ENCODE results near the gene LRRFIP1. TPM values are rescaled to one million over a fixed set of nuclear protein-coding genes. Genes with fewer than 3 reads are reported as not detected.

LRRFIP1 gene
- total RNA-seq, 1 donor from 2014 or later = 201 TPM

GRCh38 chr2:237816531-237816930 is 189.1 kb downstream of the LRRFIP1 start:
- intact Hi-C loops (cut with micrococcal nuclease) = no loop called here

- intact Hi-C loops (cut with micrococcal nuclease) = no loop called here
Measured at GRCh38 chr2:237818066-237818473, 190.7 kb downstream of the LRRFIP1 start.

GRCh38 chr2:237819231-237819630 is 191.8 kb downstream of the LRRFIP1 start:
- intact Hi-C loops (cut with micrococcal nuclease) = no loop called here

GRCh38 chr2:237820421-237820820 is 193.0 kb downstream of the LRRFIP1 start:
- intact Hi-C loops (cut with micrococcal nuclease) = no loop called here

- intact Hi-C loops (cut with micrococcal nuclease) = no loop called here
Measured at GRCh38 chr2:237823544-237823943, 196.2 kb downstream of the LRRFIP1 start.

- intact Hi-C loops (cut with micrococcal nuclease) = no loop called here
Measured at GRCh38 chr2:237824085-237824484, 196.7 kb downstream of the LRRFIP1 start.

GRCh38 chr2:237827421-237827987 is 200.1 kb downstream of the LRRFIP1 start:
- intact Hi-C loops (cut with micrococcal nuclease) = no loop called here

Other genes starting within 250 kb of the LRRFIP1 start
- gene COL6A3, start 213.4 kb upstream of the LRRFIP1 start, total RNA-seq = 0.52 and 0.80 TPM in 2 replicates
- gene MLPH, start 140.3 kb upstream of the LRRFIP1 start, total RNA-seq = not detected in 2 replicates
- not detected in 2 replicates for gene PRLH, start 61.0 kb upstream of the LRRFIP1 start, total RNA-seq
- gene RAB17, start 36.9 kb upstream of the LRRFIP1 start, total RNA-seq = not detected in 2 replicates
- 0.84 and 0.93 TPM in 2 replicates for gene RBM44, start 171.2 kb downstream of the LRRFIP1 start, total RNA-seq
- gene RAMP1, start 232.0 kb downstream of the LRRFIP1 start, total RNA-seq = 10.5 and 10.7 TPM in 2 replicates